ENCODE data around the gene ZNF362.

DNA sequence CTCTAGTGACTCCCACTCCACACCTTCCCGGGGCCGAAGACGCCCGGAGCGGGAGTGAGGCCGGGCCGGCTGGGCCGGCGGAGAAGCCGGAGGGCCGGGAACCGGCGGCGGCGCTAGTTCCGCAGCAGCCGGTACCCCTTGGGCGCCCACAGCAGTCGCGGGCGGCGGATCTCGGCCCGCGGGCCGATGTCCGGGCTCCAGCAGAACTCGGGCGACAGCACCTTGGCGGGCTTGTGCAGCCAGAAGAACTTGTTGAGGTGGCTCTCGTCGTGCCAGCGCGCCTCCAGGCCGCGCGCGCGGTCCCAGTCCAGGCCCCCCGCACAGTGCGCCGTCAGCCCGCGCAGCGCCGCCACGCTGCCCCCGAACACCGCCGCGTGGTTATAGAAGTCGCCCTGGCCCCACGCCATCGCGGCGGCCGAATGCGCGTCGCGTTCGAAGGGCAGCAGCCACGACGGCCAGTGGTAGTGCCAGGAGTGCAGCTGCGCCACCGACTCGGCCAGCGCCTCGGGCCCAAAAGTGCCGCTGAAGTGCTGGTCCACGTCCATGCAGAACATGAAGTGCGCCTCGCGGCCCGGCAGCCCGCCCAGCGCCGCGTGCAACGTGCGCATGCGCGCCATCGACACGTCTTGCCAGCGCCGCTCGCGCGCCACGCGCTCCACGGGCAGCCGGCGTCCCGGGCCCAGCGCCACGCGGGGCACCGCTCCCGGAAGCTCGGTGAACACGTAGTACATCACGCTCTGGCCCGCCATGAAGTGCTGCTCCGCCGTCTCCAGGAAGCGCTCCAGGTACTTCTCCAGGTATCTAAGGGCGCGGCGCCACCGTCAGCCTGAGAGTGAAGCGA is 50.6 kb downstream of the ZNF362 start:
- TF ChIP-seq, protein P1, sequence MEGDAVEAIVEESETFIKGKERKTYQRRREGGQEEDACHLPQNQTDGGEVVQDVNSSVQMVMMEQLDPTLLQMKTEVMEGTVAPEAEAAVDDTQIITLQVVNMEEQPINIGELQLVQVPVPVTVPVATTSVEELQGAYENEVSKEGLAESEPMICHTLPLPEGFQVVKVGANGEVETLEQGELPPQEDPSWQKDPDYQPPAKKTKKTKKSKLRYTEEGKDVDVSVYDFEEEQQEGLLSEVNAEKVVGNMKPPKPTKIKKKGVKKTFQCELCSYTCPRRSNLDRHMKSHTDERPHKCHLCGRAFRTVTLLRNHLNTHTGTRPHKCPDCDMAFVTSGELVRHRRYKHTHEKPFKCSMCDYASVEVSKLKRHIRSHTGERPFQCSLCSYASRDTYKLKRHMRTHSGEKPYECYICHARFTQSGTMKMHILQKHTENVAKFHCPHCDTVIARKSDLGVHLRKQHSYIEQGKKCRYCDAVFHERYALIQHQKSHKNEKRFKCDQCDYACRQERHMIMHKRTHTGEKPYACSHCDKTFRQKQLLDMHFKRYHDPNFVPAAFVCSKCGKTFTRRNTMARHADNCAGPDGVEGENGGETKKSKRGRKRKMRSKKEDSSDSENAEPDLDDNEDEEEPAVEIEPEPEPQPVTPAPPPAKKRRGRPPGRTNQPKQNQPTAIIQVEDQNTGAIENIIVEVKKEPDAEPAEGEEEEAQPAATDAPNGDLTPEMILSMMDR (IDR thresholded peaks at IDR 0.05; ENCODE audit: low read depth, low read length, missing input control) = no peak
- TF ChIP-seq, protein P2, sequence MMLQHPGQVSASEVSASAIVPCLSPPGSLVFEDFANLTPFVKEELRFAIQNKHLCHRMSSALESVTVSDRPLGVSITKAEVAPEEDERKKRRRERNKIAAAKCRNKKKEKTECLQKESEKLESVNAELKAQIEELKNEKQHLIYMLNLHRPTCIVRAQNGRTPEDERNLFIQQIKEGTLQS (IDR thresholded peaks at IDR 0.05) = no peak
- TF ChIP-seq JUND (IDR thresholded peaks at IDR 0.05) (no peak), RAD21 (IDR thresholded peaks at IDR 0.05) (no peak), RXRA (IDR thresholded peaks at IDR 0.05) (no peak), TAF1 (conservative IDR thresholded peaks at IDR 0.05) (no peak), YY1 (IDR thresholded peaks at IDR 0.05) (no peak), GABPA (IDR thresholded peaks at IDR 0.05 in 1 of 2, conservative IDR thresholded peaks at IDR 0.05 in 1 of 2) (no peak)
- TF ChIP-seq, protein P3, sequence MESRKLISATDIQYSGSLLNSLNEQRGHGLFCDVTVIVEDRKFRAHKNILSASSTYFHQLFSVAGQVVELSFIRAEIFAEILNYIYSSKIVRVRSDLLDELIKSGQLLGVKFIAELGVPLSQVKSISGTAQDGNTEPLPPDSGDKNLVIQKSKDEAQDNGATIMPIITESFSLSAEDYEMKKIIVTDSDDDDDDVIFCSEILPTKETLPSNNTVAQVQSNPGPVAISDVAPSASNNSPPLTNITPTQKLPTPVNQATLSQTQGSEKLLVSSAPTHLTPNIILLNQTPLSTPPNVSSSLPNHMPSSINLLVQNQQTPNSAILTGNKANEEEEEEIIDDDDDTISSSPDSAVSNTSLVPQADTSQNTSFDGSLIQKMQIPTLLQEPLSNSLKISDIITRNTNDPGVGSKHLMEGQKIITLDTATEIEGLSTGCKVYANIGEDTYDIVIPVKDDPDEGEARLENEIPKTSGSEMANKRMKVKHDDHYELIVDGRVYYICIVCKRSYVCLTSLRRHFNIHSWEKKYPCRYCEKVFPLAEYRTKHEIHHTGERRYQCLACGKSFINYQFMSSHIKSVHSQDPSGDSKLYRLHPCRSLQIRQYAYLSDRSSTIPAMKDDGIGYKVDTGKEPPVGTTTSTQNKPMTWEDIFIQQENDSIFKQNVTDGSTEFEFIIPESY (IDR thresholded peaks at IDR 0.05) = no peak
- TF ChIP-seq, protein P4, sequence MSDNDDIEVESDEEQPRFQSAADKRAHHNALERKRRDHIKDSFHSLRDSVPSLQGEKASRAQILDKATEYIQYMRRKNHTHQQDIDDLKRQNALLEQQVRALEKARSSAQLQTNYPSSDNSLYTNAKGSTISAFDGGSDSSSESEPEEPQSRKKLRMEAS (IDR thresholded peaks at IDR 0.05) = no peak

Data from liver (tissue), 3 donors.